ENCODE data around the gene GBP3. TPM values are rescaled to one million over a fixed set of nuclear protein-coding genes. Genes with fewer than 3 reads are reported as not detected.
A peak's percentile ranks its signal among the peaks of the same experiment; 100 is the strongest.
"Not testable (repeated sequence)": the region's sequence is repeated elsewhere in the genome, so short reads cannot be mapped to it uniquely, and the experiment has no call there.

GBP3 gene
- total and polyA plus RNA-seq, 10 of the 15 experiments (the other 5 are each of a cell fraction or from before 2014, with no cell fraction given), result 0.21 to 3.1 (median 1.7) TPM

DNA sequence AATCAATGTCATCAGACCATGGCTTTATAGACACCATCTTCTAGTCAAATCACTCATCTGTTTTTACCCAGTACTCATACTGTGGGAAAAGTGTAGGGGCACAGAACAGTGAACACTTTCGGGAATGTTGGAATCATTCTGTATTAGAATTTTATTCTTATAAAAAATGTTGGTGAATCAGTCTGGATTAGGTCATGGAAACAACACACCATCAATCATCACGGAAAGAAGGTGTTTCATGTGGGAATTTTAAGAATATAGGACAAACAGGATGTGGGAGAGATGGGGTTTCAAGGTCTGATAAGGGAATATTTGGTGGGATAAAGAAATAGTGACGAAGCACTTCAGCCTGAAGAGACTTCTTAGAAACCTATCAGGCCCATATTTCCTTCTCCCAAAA is 25.1 kb upstream of the GBP3 start (continued):
- TF ChIP-seq, protein P1, sequence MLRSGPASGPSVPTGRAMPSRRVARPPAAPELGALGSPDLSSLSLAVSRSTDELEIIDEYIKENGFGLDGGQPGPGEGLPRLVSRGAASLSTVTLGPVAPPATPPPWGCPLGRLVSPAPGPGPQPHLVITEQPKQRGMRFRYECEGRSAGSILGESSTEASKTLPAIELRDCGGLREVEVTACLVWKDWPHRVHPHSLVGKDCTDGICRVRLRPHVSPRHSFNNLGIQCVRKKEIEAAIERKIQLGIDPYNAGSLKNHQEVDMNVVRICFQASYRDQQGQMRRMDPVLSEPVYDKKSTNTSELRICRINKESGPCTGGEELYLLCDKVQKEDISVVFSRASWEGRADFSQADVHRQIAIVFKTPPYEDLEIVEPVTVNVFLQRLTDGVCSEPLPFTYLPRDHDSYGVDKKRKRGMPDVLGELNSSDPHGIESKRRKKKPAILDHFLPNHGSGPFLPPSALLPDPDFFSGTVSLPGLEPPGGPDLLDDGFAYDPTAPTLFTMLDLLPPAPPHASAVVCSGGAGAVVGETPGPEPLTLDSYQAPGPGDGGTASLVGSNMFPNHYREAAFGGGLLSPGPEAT (IDR thresholded peaks at IDR 0.05; ENCODE audit: low read depth), result no peak
- TF ChIP-seq CHD2 (IDR thresholded peaks at IDR 0.05; ENCODE audit: borderline replicate concordance, low read depth, low read length), result no peak

DNA sequence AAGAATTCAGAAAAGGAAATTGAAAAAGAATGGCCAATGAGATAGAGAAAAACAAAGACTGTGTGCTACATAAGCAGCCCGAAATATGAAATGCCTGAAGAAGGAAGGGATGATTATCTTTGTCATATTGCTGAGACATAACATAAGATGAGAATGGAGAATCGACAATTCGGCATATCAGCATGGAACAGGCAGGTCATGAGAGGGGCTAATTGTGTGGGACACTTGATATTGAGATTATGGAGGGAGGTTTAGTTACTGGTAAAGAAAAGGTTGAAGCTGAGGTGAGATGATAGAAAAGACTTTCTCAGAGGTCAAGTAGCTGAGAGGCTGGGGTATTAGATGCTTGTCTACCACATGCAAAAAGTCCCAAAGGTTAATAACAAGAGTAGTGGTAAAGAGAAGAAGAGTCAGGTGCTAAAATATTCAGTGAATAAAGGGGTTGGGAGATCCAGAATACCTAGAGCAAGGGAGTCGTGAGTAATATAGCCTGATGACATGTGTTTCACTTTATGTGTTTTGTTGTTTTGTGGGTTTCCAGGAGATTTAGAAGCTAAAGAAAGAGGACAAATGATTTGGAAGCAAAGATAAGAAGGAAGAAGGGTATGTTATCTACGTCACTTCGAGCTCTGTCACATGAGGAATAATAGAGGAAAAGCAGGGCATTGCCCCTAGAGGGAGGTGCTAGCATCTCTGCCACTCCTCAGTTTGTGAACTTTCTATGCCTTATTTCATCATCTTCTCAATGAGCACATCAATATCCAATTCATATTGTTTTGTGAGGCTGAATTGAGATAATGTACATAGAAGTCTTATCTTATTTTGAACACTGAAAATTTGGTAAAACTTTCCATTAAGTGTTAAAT is 23.9 kb upstream of the GBP3 start:
- H3K79me2 ChIP-seq (ENCODE audit: control insufficient read depth, insufficient read depth, low read length); POLR2A ChIA-PET; BruUV-seq (replicated peaks); DNase-seq (ENCODE audit: low read depth, low spot score); H2AFZ ChIP-seq (ENCODE audit: control insufficient read depth, low read depth, low read length); intact Hi-C loops (cut with micrococcal nuclease; ENCODE audit: unreplicated experiment); H3K36me3 ChIP-seq (ENCODE audit: control insufficient read depth in 2 of 2, insufficient read depth in 2 of 2, low read length in 1 of 2); H4K20me1 ChIP-seq (ENCODE audit: control insufficient read depth, insufficient read depth); in situ Hi-C loops (cut with MboI); H3K4me3 ChIP-seq; H3K27me3 ChIP-seq (replicated peaks in 1 of 2; ENCODE audit: control insufficient read depth in 2 of 2, insufficient read depth in 2 of 2, low read length in 1 of 2); H3K9ac ChIP-seq (ENCODE audit: control insufficient read depth, insufficient read depth, low read length); H3K4me1 ChIP-seq (ENCODE audit: control insufficient read depth, insufficient read depth, low read length); H3K27ac ChIP-seq (ENCODE audit: control insufficient read depth, insufficient read depth); H3K4me2 ChIP-seq (ENCODE audit: control insufficient read depth, insufficient read depth): not testable (repeated sequence)
- 0 out of 2 replicates have a peak, but pooled peaks have one; percentile 9 for TF ChIP-seq PAX5 (IDR thresholded peaks at IDR 0.05; ENCODE audit: borderline replicate concordance, low read depth, low read length)
- peak; percentile 66 for TF ChIP-seq JUNB (IDR thresholded peaks at IDR 0.05)
- TF ChIP-seq RUNX3 (IDR thresholded peaks at IDR 0.05; ENCODE audit: low read length), result peak; percentile 68
- ChIA-PET RAD21 (ENCODE audit: unreplicated experiment) (interaction anchor here (0.6 to 1.8 kb wide), 2 partner anchors 19 to 25 kb away, joined by 3 to 5 read pairs; partner anchors contain the start of gene GBP1), CTCF (interaction anchor here (0.5 kb wide), 1 partner anchor 106 kb away, joined by 5 read pairs; no protein-coding TSS in a partner anchor), SMC1A (ENCODE audit: uncharacterized antibody, unreplicated experiment) (interaction anchor here (0.9 to 1.4 kb wide), 4 partner anchors 23 to 152 kb away, joined by 3 read pairs; partner anchors contain the start of gene GBP4)
- 40% methylated on average over 6 of the region's 6 CpGs for whole genome bisulfite sequencing (ENCODE audit: insufficient coverage, insufficient replicate concordance, low lambda C conversion rate, missing lambda C conversion rate)
- H3K9me3 ChIP-seq (replicated peaks; ENCODE audit: control insufficient read depth, insufficient read depth, low read length), result peaks cover 11% of the 10 kb centered on the region
- peak; percentile 72 for ATAC-seq
- FAIRE-seq, result peak; percentile 84
